H1 (cell line): ENCODE results near the gene EEF1A2. TPM values are rescaled to one million over a fixed set of nuclear protein-coding genes. Genes with fewer than 3 reads are reported as not detected.

ENCODE experiments used
- CTCF ChIP-seq, 3 experiments: IDR thresholded peaks; 1 replicate in 2 of 3; 2 replicates in 1 of 3; pipeline versions ENCODE4 v1.5.1 to v1.6.1; 2011; ENCODE audit warnings: low read length in 3 of 3, mild to moderate bottlenecking in 3 of 3, inconsistent platforms in 2 of 3, low read depth in 1 of 3, moderate library complexity in 1 of 3; ENCODE audit not compliant: insufficient read depth in 1 of 3; ENCODE audit errors: control extremely low read depth in 1 of 3
- EP300 ChIP-seq, 2 experiments: IDR thresholded peaks; 1 replicate in 1 of 2; 2 replicates in 1 of 2; pipeline ENCODE4 v1.6.1; 2011 to 2012; ENCODE audit warnings: low read depth in 2 of 2, low read length in 2 of 2, mild to moderate bottlenecking in 2 of 2, borderline replicate concordance in 1 of 2, inconsistent platforms in 1 of 2, moderate library complexity in 1 of 2
- RBBP5 ChIP-seq: IDR thresholded peaks from 2 replicates; pipeline ENCODE4 v1.7.1; 2012; ENCODE audit warnings: low read depth, mild to moderate bottlenecking, inconsistent platforms, low read length, moderate library complexity, borderline replicate concordance
- SIN3A ChIP-seq, 2 experiments: IDR thresholded peaks in 1 of 2; conservative IDR thresholded peaks in 1 of 2; 2 replicates each; pipeline ENCODE4 v1.6.1; 2011 to 2012; ENCODE audit warnings: low read length in 2 of 2, improper control_type of control experiment in 1 of 2, low read depth in 1 of 2, mild to moderate bottlenecking in 1 of 2
- SRF ChIP-seq: IDR thresholded peaks from 2 replicates; pipeline ENCODE4 v1.6.1; 2011; ENCODE audit warnings: mild to moderate bottlenecking, low read depth, low read length, moderate library complexity
- USF2 ChIP-seq: IDR thresholded peaks from 2 replicates; pipeline ENCODE4 v1.6.1; 2011; ENCODE audit warnings: low read length, improper control_type of control experiment
- YY1 ChIP-seq: IDR thresholded peaks from 2 replicates; pipeline ENCODE4 v1.6.1; 2011; ENCODE audit warnings: low read depth, mild to moderate bottlenecking, low read length
- polyA plus RNA-seq, 7 experiments: library from polyadenylated mRNA; depleted of rRNA in 3 of 7; stranded (reverse) in 5 of 7; unstranded in 2 of 7; fragments of >200 nt in 5 of 7; fragments of 200-250 nt in 2 of 7; gene quantifications; 1 replicate in 5 of 7; 2 replicates in 1 of 7; 4 replicates in 1 of 7; pipeline versions ENCODE4 v1.2.1 to v1.2.3, GENCODE V29; 2011 to 2013; ENCODE audit warnings: missing spikeins in 2 of 7, mixed read lengths in 2 of 7
- total RNA-seq: library from RNA; stranded (reverse); fragmentation: NEBNext Ultra II Directional; extraction: Animal tissue kit (Norgen Biotek cat#: 25700); gene quantifications from 2 replicates; pipeline ENCODE4 v1.2.1, GENCODE V29; 2021

EEF1A2 gene
- total and polyA plus RNA-seq, 2 of the 8 experiments (the other 6 are each of a cell fraction or from before 2014, with no cell fraction given): 7.4 to 25.8 TPM

GRCh38 chr20:63520934-63521601, 22.2 kb upstream of the EEF1A2 start (continued):
- TF ChIP-seq USF2 (no peak), RBBP5 (peak; percentile 67; the same call in 1 of the 2 replicates), SIN3A (conservative IDR thresholded peaks at IDR 0.05 in 1 of 2, IDR thresholded peaks at IDR 0.05 in 1 of 2; ENCODE audit: low read depth in 1 of 2, low read length in 2 of 2) (peak in 1 of 2 experiments; percentile 62; a peak in 1 of 4 replicates), CTCF (IDR thresholded peaks at IDR 0.05; ENCODE audit: control extremely low read depth in 1 of 3, insufficient read depth in 1 of 3, low read depth in 1 of 3, low read length in 3 of 3) (no peak), YY1 (0 out of 2 replicates have a peak, but pooled peaks have one; percentile 57), EP300 (IDR thresholded peaks at IDR 0.05; ENCODE audit: borderline replicate concordance in 1 of 2, low read depth in 2 of 2, low read length in 2 of 2) (no peak), SRF (no peak)
